HG03439 (cell line): ENCODE measurements around the gene P2RY2.
"Not testable (repeated sequence)": the region's sequence is repeated elsewhere in the genome, so short reads cannot be mapped to it uniquely, and the experiment has no call there.

ENCODE experiments used
- ATAC-seq: cut with Tn5 transposase; IDR thresholded peaks from one replicate; pipeline ENCODE4 v1.9.1; 2021; ENCODE audit warnings: mild to moderate bottlenecking, moderate library complexity; ENCODE audit not compliant: unreplicated experiment

P2RY2 gene

DNA sequence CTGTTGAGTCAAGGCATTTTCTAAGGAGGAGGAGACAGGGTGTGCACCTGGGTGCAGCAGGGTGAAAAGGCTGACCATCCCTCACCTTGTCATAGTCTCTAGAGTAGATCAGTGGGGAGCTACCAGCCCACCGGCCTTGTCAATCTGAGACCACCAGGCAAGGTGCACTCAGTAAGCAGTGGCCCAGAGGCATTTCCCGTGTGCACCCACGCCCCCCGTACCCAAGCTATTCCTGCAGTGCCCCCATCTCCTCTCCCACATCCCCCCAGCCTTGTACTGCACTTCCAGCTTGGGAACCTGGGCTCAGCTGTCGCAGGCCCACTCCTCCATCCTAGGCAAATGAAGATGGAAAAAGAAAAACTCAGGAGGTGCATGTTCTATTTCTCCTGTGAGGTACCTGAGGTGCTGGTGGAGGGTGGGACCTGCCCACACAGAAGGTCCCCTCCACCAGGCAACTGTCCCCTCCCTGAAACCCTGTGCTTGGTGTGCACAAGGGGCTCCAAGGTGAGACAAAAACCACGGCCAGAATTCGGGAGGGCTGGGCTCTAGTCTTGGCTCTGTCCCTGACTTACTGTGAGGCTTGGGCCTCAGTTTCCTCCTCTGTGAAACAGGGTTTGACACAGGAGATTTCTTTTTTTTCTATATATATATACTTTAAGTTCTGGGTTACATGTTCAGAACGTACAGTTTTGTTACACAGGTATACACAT, 8.4 kb downstream of the P2RY2 start:
- no peak for ATAC-seq

DNA sequence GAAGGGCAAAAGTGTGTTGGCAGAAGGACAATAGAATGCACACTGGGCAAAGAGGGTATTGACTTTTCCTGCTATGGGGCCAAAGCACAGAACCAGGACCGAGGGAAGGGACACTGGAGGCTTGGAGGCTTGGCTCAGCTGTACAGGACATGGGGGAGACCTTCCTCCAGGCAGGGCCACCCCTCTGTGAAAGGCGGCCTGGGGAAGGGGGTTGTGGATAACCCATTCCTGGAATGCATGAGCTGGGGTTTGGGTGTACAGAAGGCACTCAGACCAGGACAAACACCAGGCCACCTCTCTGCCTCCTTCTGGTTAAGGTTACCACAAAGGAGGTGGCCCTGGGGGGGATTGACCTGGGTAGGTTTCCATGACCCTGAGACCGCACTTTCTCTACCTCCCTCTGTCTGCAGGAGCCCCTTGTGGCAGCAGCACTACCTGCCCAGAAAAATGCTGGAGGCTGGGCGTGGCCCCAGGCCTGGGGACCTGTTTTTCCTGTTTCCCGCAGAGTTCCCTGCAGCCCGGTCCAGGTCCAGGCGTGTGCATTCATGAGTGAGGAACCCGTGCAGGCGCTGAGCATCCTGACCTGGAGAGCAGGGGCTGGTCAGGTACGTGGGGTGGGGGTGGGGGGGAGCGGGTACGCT, 9.6 kb downstream of the P2RY2 start:
- ATAC-seq, result no peak

DNA sequence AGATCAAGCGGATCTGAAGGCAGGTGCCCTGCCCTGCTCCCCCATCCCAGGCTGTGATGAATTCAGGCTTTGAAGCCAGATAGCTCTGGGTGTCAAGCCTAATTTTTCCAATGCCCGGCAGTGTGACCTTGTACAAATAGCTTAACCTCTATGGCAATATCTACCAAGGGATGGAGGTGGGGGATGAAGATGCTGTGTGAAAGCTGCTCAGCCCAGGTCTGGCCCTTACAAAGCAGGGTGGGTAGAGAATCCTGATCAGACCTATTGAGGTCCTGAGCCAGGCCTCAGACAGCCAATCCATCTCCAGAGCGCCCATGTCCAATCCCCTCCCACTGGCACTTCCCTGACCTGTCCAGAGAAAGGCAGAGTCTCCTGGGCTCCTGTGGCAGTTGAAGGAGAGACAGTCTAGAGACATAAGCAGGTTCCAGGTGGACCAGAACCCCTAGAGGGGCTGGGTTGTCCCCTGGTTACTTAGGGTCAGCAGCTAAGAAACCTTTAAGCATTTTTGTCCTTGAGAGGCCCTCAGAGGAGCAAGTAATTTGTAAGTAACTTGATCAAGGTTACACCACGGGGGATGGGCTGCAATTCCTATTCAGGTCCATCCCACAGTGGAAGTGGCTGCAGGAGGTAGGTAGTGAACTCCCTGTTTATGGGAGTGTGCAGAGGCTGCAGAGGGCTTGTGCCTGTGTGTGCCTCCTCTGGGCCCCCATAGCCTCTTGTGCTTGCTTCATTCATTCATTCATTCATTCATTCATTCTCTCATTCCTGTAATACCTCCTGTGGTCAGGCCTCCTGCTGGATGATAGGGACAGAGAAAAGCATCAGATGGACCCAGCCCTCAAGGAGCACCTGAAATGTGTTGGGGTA, 10.4 kb downstream of the P2RY2 start:
- ATAC-seq, result no peak

DNA sequence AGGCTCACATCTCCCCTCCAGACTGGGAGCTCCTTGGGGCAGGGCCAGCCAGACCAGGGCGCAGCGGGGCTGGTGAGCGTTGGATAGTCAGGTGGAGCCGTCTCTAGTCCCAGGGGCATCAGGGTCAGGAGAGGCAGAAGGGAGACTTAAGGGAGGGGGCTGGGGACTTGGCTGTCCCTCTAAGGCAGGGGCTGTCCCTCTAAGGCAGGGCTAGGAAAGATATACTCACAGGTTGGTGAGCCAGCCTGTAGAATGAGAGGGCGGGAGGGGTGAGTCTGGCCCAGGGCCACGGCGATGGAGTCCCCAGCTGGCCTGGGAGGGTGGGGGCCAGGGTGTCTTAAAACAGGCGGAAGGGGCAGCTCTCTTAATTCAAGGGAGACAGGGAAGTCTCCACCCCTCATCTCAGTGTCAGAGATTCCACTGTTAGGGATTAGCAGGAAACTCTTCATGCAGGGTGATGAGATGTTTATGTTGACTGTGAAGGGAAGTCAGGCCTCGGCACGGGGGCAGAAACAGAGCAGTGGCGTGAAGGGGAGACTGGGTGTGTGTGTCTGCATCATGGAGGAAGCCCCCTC, 11.3 kb downstream of the P2RY2 start:
- ATAC-seq, result no peak

DNA sequence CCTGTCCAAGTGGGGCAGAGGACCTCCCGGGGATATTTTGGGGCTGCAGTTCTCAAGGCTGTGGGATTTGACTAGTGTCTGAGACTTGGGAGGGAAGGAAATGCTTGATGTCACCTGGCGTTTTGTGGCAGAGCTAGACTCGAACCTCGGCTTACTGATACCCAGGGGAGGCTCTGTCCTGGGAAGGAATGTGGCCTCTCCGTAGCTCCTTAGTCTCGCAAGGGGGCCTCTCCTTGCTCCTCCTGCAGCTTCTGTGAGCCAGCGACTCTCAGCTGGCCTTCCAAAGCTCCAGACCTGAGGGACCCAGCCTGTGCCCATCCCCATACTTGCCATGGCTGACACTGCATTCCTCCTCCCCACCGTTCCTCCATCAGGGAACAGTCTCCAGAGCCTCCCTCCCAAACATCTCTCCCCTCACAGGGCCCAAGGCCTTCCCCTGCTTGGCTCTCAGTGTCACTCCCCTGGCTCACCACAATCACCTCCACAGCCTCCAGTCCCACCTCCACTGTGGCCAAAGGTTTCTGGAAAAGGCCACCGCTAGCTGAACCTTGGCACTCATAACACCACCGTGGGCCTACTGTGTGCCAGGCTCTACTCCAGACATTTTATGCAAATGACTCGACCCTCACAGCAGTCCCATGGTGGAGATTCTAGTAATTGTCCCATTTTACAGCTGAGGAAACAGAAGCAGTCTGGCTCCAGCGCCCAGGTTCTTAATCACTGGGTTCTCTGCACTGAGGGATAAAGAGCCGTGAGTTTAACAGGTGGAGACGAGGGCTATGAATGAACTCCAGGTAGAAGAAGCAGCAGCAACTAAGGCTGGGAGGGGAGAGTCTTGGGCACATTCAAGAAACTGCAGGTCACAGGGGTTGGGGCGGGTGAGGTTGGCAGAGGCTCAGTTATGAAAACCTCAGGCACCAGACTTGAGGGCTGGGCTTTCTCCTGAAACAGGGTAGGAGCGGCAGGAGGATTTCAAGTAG, 12.1 kb downstream of the P2RY2 start:
- ATAC-seq, result no peak

DNA sequence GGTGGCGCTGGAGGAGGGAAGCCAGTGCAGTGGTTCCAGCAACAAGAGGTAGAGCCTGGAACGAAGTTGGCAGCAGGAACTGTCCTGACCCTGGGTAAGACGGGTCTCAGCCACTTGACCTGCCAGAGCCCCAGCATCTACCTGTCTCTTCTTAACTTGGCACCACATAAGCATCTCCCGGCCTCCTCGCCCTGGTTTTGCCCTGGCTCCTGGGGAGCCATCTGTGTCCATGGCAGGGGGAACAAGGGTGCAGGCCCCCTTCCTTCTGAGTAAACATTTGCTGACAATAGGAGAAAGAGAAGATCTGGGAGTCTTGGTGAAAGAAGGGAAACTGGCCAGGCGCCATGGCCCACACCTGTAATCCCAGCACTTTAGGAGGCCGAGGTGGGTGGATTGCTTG, 12.8 kb downstream of the P2RY2 start:
- no peak for ATAC-seq

DNA sequence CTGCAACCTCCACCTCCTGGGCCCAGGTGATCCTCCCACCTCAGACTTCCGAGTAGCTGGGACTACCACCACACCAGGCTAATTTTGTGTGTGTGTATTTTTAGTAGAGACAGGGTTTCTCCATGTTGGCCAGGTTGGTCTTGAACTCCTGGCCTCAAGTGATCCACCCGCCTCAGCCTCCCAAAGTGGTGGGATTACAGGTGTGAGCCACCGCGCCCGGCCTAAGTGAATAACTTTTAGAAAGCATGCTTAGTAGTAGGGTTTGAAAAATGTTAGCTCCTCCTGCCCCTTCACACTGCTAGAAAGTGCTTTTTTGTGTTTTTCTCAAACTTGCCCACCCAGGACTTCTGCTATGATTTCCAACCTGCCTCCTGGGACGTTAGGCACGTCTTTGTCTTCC, 14.4 kb downstream of the P2RY2 start:
- not testable (repeated sequence) for ATAC-seq

DNA sequence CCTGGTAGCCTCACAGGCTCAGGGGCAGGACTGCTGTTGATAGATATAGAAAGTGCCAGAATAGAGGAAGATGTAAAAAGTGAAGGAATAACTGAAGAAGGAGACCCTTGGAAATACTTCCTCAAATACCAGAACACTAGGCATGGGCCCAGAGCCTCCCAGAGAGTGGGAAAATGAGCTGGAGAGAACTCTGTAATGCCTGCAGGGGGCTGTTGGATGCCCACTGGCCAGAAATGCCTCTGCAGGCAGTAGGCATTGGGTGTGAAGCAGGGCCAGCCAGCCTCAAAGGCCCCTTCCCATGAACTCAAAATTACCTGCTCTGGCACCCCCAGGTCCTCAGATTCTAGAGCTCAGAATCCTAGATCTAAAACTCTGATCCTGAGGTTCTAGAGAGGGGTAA, 15.1 kb downstream of the P2RY2 start:
- no peak for ATAC-seq

DNA sequence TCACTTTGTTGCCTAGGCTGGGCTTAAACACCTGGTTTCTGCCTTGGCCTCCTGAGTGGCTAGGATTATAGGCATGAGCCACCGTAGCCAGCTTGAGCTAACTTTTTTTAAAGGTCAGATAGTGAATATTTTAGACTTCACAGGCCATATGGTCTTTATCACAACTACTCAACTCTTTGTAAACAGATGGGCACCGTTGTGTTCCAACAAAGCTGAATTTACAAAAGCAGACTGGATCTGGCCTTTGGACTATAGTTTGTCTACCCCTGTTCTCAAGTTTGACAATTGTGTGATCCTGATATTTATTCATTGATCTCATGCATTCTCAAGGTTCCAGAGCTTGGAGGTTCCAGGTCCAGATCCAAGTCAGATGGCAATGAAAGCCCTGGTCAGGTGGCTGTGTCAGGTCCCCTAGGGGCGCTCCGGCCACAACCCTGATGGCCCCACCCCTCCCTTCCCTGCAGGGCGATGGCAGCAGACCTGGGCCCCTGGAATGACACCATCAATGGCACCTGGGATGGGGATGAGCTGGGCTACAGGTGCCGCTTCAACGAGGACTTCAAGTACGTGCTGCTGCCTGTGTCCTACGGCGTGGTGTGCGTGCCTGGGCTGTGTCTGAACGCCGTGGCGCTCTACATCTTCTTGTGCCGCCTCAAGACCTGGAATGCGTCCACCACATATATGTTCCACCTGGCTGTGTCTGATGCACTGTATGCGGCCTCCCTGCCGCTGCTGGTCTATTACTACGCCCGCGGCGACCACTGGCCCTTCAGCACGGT, 15.8 kb downstream of the P2RY2 start:
- no peak for ATAC-seq

DNA sequence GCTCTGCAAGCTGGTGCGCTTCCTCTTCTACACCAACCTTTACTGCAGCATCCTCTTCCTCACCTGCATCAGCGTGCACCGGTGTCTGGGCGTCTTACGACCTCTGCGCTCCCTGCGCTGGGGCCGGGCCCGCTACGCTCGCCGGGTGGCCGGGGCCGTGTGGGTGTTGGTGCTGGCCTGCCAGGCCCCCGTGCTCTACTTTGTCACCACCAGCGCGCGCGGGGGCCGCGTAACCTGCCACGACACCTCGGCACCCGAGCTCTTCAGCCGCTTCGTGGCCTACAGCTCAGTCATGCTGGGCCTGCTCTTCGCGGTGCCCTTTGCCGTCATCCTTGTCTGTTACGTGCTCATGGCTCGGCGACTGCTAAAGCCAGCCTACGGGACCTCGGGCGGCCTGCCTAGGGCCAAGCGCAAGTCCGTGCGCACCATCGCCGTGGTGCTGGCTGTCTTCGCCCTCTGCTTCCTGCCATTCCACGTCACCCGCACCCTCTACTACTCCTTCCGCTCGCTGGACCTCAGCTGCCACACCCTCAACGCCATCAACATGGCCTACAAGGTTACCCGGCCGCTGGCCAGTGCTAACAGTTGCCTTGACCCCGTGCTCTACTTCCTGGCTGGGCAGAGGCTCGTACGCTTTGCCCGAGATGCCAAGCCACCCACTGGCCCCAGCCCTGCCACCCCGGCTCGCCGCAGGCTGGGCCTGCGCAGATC, 16.5 kb downstream of the P2RY2 start:
- no peak for ATAC-seq

DNA sequence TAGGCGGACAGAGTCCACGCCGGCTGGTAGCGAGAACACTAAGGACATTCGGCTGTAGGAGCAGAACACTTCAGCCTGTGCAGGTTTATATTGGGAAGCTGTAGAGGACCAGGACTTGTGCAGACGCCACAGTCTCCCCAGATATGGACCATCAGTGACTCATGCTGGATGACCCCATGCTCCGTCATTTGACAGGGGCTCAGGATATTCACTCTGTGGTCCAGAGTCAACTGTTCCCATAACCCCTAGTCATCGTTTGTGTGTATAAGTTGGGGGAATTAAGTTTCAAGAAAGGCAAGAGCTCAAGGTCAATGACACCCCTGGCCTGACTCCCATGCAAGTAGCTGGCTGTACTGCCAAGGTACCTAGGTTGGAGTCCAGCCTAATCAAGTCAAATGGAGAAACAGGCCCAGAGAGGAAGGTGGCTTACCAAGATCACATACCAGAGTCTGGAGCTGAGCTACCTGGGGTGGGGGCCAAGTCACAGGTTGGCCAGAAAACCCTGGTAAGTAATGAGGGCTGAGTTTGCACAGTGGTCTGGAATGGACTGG, 17.2 kb downstream of the P2RY2 start:
- ATAC-seq, result no peak

DNA sequence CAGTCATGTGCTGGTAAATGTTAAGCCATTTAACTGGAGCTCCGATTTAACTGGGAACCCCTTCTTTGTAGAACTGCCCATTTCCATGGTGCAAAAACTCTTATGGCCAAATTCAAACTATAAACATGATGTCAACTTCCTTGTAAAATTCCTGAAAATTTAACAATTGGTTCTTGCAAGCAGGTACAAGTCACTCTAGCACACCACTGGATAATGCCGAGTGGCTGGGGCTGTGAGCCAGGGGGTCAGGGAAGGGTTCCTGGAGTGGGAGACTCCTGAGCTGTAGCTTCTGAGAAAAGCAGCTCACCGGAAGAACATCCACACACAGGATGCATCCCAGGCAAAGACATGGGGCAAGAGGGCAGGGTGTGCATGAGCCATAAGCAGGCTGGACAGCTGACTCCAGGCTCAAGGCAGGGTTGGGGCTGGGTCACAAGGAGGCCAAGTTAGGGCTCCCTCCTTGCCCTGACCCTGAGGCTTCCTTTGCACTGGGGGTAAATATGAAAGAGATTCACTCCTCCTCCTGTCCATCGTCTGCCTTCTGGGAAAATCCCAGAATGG, 18.2 kb downstream of the P2RY2 start:
- ATAC-seq, result no peak

DNA sequence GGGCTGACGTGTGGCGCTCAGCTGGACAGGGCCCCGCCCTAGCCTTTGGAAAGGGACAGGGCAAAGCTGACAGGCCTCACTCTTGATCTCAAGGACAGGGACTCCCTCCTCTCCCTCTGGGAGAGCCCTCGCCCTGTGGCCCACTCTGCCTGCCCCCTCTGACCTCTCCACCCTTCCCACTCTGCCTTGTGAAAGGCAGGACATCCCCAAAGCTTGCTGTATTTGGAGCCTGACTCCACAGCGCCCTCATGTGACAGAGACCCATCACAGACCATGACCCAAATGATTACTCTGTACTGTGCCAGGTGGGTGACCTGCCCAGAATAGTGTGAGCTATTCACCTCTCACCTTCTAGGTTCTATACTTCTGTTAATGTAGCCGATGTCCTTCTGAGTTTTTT, 18.8 kb downstream of the P2RY2 start:
- no peak for ATAC-seq

DNA sequence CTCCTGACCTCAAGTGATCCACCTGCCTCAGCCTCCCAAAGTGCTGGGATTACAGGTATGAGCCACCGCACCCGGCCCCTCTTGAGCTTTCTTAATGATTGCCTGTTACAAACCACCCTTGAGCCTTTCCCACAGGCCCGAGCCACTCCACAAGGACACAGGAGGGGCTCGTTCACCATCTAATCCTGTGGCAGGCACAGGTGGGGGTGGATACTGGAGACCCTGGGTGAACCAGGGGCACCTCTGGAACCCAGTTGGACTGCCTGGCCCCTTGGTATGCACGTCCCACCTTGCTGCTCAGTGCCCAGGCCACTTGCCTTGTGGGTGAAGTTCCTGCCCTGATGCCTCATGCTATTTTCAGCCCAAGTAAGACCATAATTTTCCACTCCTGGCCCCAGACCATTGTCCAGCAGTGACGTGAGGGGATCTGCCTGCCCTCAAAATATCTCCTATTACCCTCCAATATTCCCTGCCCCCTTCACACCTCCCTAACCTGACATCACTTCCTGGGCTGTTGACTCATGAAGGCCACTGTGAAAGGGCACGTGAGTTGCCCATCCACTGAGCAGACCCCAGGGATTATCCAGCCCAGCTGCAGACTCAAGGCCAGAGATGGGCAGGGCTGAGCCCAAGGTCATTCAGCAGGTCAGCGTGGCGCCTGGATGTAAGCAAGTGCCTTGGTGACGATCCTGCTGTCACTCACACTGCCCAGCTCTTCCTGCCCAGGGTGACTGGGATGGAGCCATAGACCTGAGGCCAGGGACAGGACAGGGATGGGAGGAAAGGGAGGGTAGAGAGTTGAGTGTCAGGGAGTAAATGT, 19.6 kb downstream of the P2RY2 start:
- ATAC-seq, result no peak

DNA sequence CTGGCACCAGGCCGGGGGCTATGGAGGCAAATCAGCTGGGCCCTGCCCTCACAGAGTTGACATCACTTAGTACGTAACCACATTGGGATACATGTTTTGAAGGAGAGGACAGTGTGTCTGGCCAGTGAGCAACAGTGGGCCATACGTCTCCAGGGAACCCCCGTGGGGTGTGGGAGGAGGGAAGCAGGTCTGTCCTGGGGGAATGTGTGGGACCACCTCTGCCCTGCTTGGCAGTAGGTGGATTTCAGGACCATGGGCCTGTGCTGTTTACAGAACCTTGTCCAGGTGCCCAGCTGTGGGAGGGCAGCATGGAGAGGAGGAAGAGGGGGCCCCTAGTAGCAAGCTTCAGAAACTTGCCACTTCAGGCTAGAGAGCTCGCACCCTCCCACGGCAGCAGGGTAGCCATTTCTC, 21.0 kb downstream of the P2RY2 start:
- ATAC-seq, result no peak

DNA sequence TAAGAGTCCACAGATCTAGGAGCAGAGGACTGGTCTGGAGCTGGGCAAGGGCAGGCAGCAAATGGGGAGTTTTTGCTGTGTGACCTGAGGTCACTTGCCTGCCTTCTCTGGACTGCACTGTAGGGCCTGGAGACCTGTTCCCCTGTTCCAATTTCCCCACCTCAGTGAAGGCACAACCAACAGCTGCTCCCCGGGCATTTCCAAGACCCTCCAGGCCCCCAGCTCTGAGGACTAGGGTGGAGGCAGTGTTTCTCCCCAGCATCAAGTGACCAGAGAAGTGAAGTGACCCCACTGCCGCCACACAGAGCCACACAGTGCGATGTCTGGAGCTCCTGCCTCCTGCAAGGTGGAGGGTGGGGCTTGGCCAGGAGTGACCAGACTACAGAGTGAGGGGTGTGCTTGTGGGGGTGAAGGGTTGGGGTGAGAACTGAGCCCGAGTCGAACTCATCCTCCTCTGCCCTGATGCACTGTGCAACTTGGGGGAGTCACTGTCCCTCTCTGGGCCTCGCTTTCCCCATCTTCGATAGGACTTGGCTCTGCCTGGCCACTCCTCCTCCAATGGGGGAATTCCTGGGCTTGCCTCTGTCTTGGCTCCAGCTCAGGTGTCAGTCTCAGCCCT, 21.6 kb downstream of the P2RY2 start:
- no peak for ATAC-seq

DNA sequence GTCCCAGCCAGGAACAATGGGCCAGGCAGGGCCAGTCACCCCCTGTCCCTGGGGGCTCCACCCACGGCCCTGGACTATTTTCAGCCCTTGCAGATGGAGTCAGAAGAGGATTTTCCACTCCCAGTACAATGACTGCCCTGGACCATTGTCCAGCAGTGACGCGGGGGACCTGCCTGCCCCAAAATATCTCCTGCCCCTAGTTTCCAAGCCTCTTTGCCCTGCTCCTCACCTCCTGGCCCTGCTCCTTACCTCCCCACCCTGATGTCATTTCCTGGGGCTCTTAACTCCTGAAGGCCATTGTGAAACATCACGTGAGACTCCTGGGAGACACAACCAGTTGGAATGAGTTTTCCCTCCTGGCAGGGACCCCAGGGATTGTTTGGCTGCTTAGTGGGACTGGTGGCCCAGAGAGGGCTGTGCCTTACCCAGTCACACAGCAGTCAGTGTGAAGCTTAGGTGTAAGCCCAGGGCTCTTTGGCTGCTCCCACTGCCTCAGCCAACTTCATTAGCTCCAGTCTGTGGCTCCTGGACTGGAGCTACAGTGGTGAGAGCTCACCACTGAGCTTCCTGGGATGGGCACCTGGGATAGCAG, 22.2 kb downstream of the P2RY2 start:
- ATAC-seq, result no peak
